HEK293T (cell line): Measurements from ENCODE around the gene MPRIP.

Experiments
- CTCF ChIA-PET: fragments of 350-600 bp; formaldehyde crosslinking; extraction: SDS; loops from one replicate; lab custom pipeline; 2021; ENCODE audit warnings: antibody characterized with exemption, inconsistent platforms; lab: Yijun Ruan, JAX
- POLR2A ChIA-PET: fragments of 350-600 bp; formaldehyde crosslinking; extraction: SDS; loops from one replicate; lab custom pipeline; 2020; ENCODE audit warnings: antibody characterized with exemption, inconsistent platforms; lab: Yijun Ruan, JAX
- DNase-seq: peaks from one replicate; pipeline ENCODE4 v3.0.0; 2012; ENCODE audit warnings: mixed read lengths; ENCODE audit errors: extremely low spot score
- ARNT ChIP-seq: fragments of 450-650 bp; IDR thresholded peaks from 2 replicates; pipeline ENCODE4 v1.6.1; 2017; ENCODE audit warnings: mild to moderate bottlenecking
- BHLHE40 ChIP-seq: fragments of 450-650 bp; IDR thresholded peaks from 2 replicates; pipeline ENCODE4 v1.6.1; 2016; ENCODE audit warnings: mild to moderate bottlenecking, moderate library complexity, borderline replicate concordance
- CTBP1 ChIP-seq: fragments of 450-650 bp; IDR thresholded peaks from 2 replicates; pipeline ENCODE4 v1.6.1; 2016; ENCODE audit warnings: borderline replicate concordance
- ELF4 ChIP-seq: fragments of 450-650 bp; IDR thresholded peaks from 2 replicates; pipeline ENCODE4 v1.6.1; 2017; ENCODE audit warnings: antibody characterized with exemption
- FOXA1 ChIP-seq: fragments of 450-650 bp; IDR thresholded peaks from 2 replicates; pipeline ENCODE4 v1.6.1; 2016; ENCODE audit warnings: mild to moderate bottlenecking
- FOXK2 ChIP-seq: fragments of 450-650 bp; IDR thresholded peaks from 2 replicates; pipeline ENCODE4 v1.6.1; 2016; ENCODE audit warnings: mild to moderate bottlenecking
- FOXM1 ChIP-seq: fragments of 450-650 bp; IDR thresholded peaks from 2 replicates; pipeline ENCODE4 v1.6.1; 2017; ENCODE audit warnings: mild to moderate bottlenecking, borderline replicate concordance
- HDGF ChIP-seq: fragments of 450-650 bp; IDR thresholded peaks from 2 replicates; pipeline ENCODE4 v1.6.1; 2017; ENCODE audit warnings: antibody characterized with exemption, borderline replicate concordance
- L3MBTL2 ChIP-seq: fragments of 450-650 bp; conservative IDR thresholded peaks from 2 replicates; pipeline ENCODE4 v1.6.1; 2016; ENCODE audit warnings: mild to moderate bottlenecking
- LEF1 ChIP-seq: fragments of 450-650 bp; IDR thresholded peaks from 2 replicates; pipeline ENCODE4 v1.6.1; 2017; ENCODE audit warnings: mild to moderate bottlenecking, borderline replicate concordance
- NFRKB ChIP-seq: fragments of 450-650 bp; IDR thresholded peaks from 2 replicates; pipeline ENCODE4 v1.6.1; 2016; ENCODE audit warnings: mild to moderate bottlenecking, moderate library complexity
- PKNOX1 ChIP-seq: fragments of 450-650 bp; IDR thresholded peaks from 2 replicates; pipeline ENCODE4 v1.6.1; 2016
- SP1 ChIP-seq: fragments of 450-650 bp; IDR thresholded peaks from 2 replicates; pipeline ENCODE4 v1.6.1; 2017
- SUZ12 ChIP-seq: fragments of 450-650 bp; IDR thresholded peaks from 2 replicates; pipeline ENCODE4 v1.6.1; 2016; ENCODE audit warnings: mild to moderate bottlenecking
- TARDBP ChIP-seq: fragments of 450-650 bp; IDR thresholded peaks from 2 replicates; pipeline ENCODE4 v1.6.1; 2016
- ZNF384 ChIP-seq: fragments of 450-650 bp; IDR thresholded peaks from 2 replicates; pipeline ENCODE4 v1.6.1; 2016

Gene MPRIP

GRCh38 chr17:17167986-17168385, 125.7 kb downstream of the MPRIP start:
- CTCF ChIA-PET = no interaction called here
- POLR2A ChIA-PET = no interaction called here
- no peak for DNase-seq
- TF ChIP-seq FOXK2 (no peak), SP1 (no peak), FOXA1 (no peak), ELF4 (no peak), ARNT (no peak)

GRCh38 chr17:17168401-17168800, 126.1 kb downstream of the MPRIP start:
- ChIA-PET POLR2A (interaction anchor here (0.8 kb wide), 1 partner anchor 15 kb away, joined by 3 read pairs; no protein-coding TSS in a partner anchor), CTCF (no interaction called here)
- no peak for DNase-seq

GRCh38 chr17:17169396-17169795, 127.1 kb downstream of the MPRIP start:
- POLR2A ChIA-PET = interaction anchor here (0.8 kb wide), 1 partner anchor 16 kb away, joined by 3 read pairs; no protein-coding TSS in a partner anchor
- CTCF ChIA-PET = no interaction called here
- TF ChIP-seq ARNT (no peak), SP1 (no peak), HDGF (no peak), L3MBTL2 (no peak), ELF4 (no peak), PKNOX1 (no peak), LEF1 (no peak), SUZ12 (no peak), FOXK2 (no peak)
- DNase-seq = no peak

More at GRCh38 chr17:17168401-17168800, 126.1 kb downstream of the MPRIP start:
- TF ChIP-seq FOXK2 (no peak), ZNF384 (no peak), LEF1 (no peak), FOXA1 (no peak), PKNOX1 (no peak), ARNT (no peak), SP1 (no peak), L3MBTL2 (no peak), SUZ12 (no peak), HDGF (no peak), BHLHE40 (no peak), NFRKB (no peak), TARDBP (no peak), ELF4 (no peak)

GRCh38 chr17:17170346-17170985, 128.2 kb downstream of the MPRIP start:
- DNase-seq = no peak
- POLR2A ChIA-PET = no interaction called here
- CTCF ChIA-PET = interaction anchor here (0.8 kb wide), 1 partner anchor 29 kb away, joined by 3 read pairs; no protein-coding TSS in a partner anchor
- TF ChIP-seq ARNT (no peak), L3MBTL2 (no peak), ELF4 (no peak), BHLHE40 (no peak), PKNOX1 (no peak), SP1 (no peak), ZNF384 (no peak), NFRKB (no peak), FOXA1 (no peak), FOXK2 (no peak), CTBP1 (no peak), LEF1 (no peak), SUZ12 (no peak), FOXM1 (no peak), TARDBP (no peak)

GRCh38 chr17:17171186-17171585, 128.9 kb downstream of the MPRIP start:
- TF ChIP-seq NFRKB (no peak), BHLHE40 (no peak), LEF1 (no peak), ELF4 (no peak), FOXM1 (no peak), FOXK2 (no peak), L3MBTL2 (no peak), PKNOX1 (no peak), ARNT (no peak), SUZ12 (no peak), CTBP1 (no peak), SP1 (no peak), TARDBP (no peak), HDGF (no peak), FOXA1 (no peak), ZNF384 (no peak)
- POLR2A ChIA-PET = no interaction called here
- no peak for DNase-seq
- CTCF ChIA-PET = interaction anchor here (1.0 kb wide), 1 partner anchor 29 kb away, joined by 5 read pairs; no protein-coding TSS in a partner anchor
